Activated naive CD8-positive, alpha-beta T cell treated with anti-CD3 and anti-CD28 coated beads for 36 hours (primary cell): ENCODE data around the gene PUSL1. TPM values are rescaled to one million over a fixed set of nuclear protein-coding genes. Genes with fewer than 3 reads are reported as not detected.

Source experiments
- DNase-seq: peaks from one replicate; pipeline ENCODE4 v3.0.0; 2021
- H3K27ac Mint-ChIP-seq: one replicate; pipeline ENCODE4 v1.8.0; 2022; ENCODE audit warnings: mild to moderate bottlenecking, moderate library complexity, mixed read lengths
- H3K27me3 Mint-ChIP-seq: one replicate; pipeline ENCODE4 v1.8.0; 2022; ENCODE audit warnings: mild to moderate bottlenecking, mixed read lengths
- H3K36me3 Mint-ChIP-seq: one replicate; pipeline ENCODE4 v1.8.0; 2021; ENCODE audit warnings: mild to moderate bottlenecking, mixed read lengths
- H3K4me1 Mint-ChIP-seq: one replicate; pipeline ENCODE4 v1.8.0; 2021; ENCODE audit warnings: mixed read lengths
- H3K4me3 Mint-ChIP-seq: one replicate; pipeline ENCODE4 v1.8.0; 2022; ENCODE audit warnings: mild to moderate bottlenecking, moderate library complexity, mixed read lengths
- H3K9me3 Mint-ChIP-seq: one replicate; pipeline ENCODE4 v1.8.0; 2022; ENCODE audit warnings: mixed read lengths
- total RNA-seq, 2 experiments: library from RNA; stranded (reverse); gene quantifications; one replicate each; pipeline ENCODE4 v1.2.3, GENCODE V29; 2021

PUSL1 gene
- total RNA-seq, 2 experiments from 2014 or later, result 29.6 to 30.0 TPM

- peaks cover 11% of the 10 kb centered on the region for H3K36me3 Mint-ChIP-seq
- no peaks in the 10 kb centered on the region for H3K4me1 Mint-ChIP-seq
- no peak overlapping the region for H3K27ac Mint-ChIP-seq
Observed at GRCh38 chr1:1340185-1340584, 31.8 kb downstream of the PUSL1 start.

GRCh38 chr1:1340791-1341548, 32.6 kb downstream of the PUSL1 start:
- Mint-ChIP-seq H3K9me3 (peaks cover 1% of the 10 kb centered on the region), H3K4me3 (no peak overlapping the region), H3K27me3 (no peaks in the 10 kb centered on the region), H3K27ac (no peak overlapping the region), H3K36me3 (peaks cover 11% of the 10 kb centered on the region), H3K4me1 (no peaks in the 10 kb centered on the region)
- no peak for DNase-seq

More at GRCh38 chr1:1340185-1340584, 31.8 kb downstream of the PUSL1 start:
- DNase-seq, result no peak
- no peaks in the 10 kb centered on the region for H3K27me3 Mint-ChIP-seq
- H3K4me3 Mint-ChIP-seq, result no peak overlapping the region
- peaks cover 1% of the 10 kb centered on the region for H3K9me3 Mint-ChIP-seq

- Mint-ChIP-seq H3K9me3 (peaks cover 1% of the 10 kb centered on the region), H3K36me3 (peaks cover 11% of the 10 kb centered on the region), H3K27ac (no peak overlapping the region), H3K27me3 (no peaks in the 10 kb centered on the region), H3K4me1 (no peaks in the 10 kb centered on the region), H3K4me3 (no peak overlapping the region)
- DNase-seq, result no peak
Observed at GRCh38 chr1:1341549-1342021, 33.2 kb downstream of the PUSL1 start.

GRCh38 chr1:1342061-1342562, 33.7 kb downstream of the PUSL1 start:
- Mint-ChIP-seq H3K36me3 (peaks cover 11% of the 10 kb centered on the region), H3K27me3 (no peaks in the 10 kb centered on the region), H3K27ac (no peak overlapping the region), H3K4me1 (peaks cover 2% of the 10 kb centered on the region), H3K4me3 (no peak overlapping the region), H3K9me3 (peaks cover 1% of the 10 kb centered on the region)
- no peak for DNase-seq

- DNase-seq, result no peak
- peaks cover 1% of the 10 kb centered on the region for H3K9me3 Mint-ChIP-seq
- no peak overlapping the region for H3K4me3 Mint-ChIP-seq
- no peak overlapping the region for H3K27ac Mint-ChIP-seq
- peaks cover 11% of the 10 kb centered on the region for H3K36me3 Mint-ChIP-seq
- peaks cover 5% of the 10 kb centered on the region for H3K4me1 Mint-ChIP-seq
- no peaks in the 10 kb centered on the region for H3K27me3 Mint-ChIP-seq
Observed at GRCh38 chr1:1342584-1343115, 34.3 kb downstream of the PUSL1 start.

- H3K27me3 Mint-ChIP-seq, result no peaks in the 10 kb centered on the region
- H3K4me1 Mint-ChIP-seq, result peaks cover 5% of the 10 kb centered on the region
- no peak overlapping the region for H3K27ac Mint-ChIP-seq
- H3K9me3 Mint-ChIP-seq, result peaks cover 1% of the 10 kb centered on the region
- peaks cover 11% of the 10 kb centered on the region for H3K36me3 Mint-ChIP-seq
- no peak for DNase-seq
- no peak overlapping the region for H3K4me3 Mint-ChIP-seq
Observed at GRCh38 chr1:1343811-1344421, 35.5 kb downstream of the PUSL1 start.

GRCh38 chr1:1344655-1345361, 36.4 kb downstream of the PUSL1 start:
- H3K9me3 Mint-ChIP-seq, result peaks cover 1% of the 10 kb centered on the region
- H3K27me3 Mint-ChIP-seq, result no peaks in the 10 kb centered on the region
- H3K36me3 Mint-ChIP-seq, result peaks cover 11% of the 10 kb centered on the region
- peaks cover 5% of the 10 kb centered on the region for H3K4me1 Mint-ChIP-seq
- DNase-seq, result peak; percentile 55
- H3K27ac Mint-ChIP-seq, result no peak overlapping the region
- H3K4me3 Mint-ChIP-seq, result no peak overlapping the region

- H3K4me1 Mint-ChIP-seq, result peaks cover 5% of the 10 kb centered on the region
- no peak overlapping the region for H3K27ac Mint-ChIP-seq
- H3K27me3 Mint-ChIP-seq, result no peaks in the 10 kb centered on the region
- DNase-seq, result no peak
- peaks cover 1% of the 10 kb centered on the region for H3K9me3 Mint-ChIP-seq
- H3K36me3 Mint-ChIP-seq, result peaks cover 10% of the 10 kb centered on the region
- H3K4me3 Mint-ChIP-seq, result no peak overlapping the region
Observed at GRCh38 chr1:1345384-1345783, 37.0 kb downstream of the PUSL1 start.

GRCh38 chr1:1345860-1346500, 37.6 kb downstream of the PUSL1 start:
- Mint-ChIP-seq H3K36me3 (peaks cover 4% of the 10 kb centered on the region), H3K27ac (no peak overlapping the region), H3K9me3 (peaks cover 1% of the 10 kb centered on the region), H3K27me3 (no peaks in the 10 kb centered on the region), H3K4me3 (no peak overlapping the region), H3K4me1 (peaks cover 5% of the 10 kb centered on the region)
- DNase-seq, result no peak

- H3K4me1 Mint-ChIP-seq, result peaks cover 5% of the 10 kb centered on the region
- H3K27ac Mint-ChIP-seq, result no peak overlapping the region
- no peak for DNase-seq
- H3K9me3 Mint-ChIP-seq, result no peaks in the 10 kb centered on the region
- no peaks in the 10 kb centered on the region for H3K27me3 Mint-ChIP-seq
- no peaks in the 10 kb centered on the region for H3K36me3 Mint-ChIP-seq
- no peak overlapping the region for H3K4me3 Mint-ChIP-seq
Observed at GRCh38 chr1:1346501-1346890, 38.1 kb downstream of the PUSL1 start.

- DNase-seq, result no peak
- no peaks in the 10 kb centered on the region for H3K27me3 Mint-ChIP-seq
- no peaks in the 10 kb centered on the region for H3K9me3 Mint-ChIP-seq
- peaks cover 5% of the 10 kb centered on the region for H3K4me1 Mint-ChIP-seq
- peak overlapping the region; percentile 43 for H3K4me3 Mint-ChIP-seq
- no peaks in the 10 kb centered on the region for H3K36me3 Mint-ChIP-seq
- no peak overlapping the region for H3K27ac Mint-ChIP-seq
Observed at GRCh38 chr1:1347026-1347595, 38.7 kb downstream of the PUSL1 start.

GRCh38 chr1:1347663-1348419, 39.4 kb downstream of the PUSL1 start:
- no peaks in the 10 kb centered on the region for H3K36me3 Mint-ChIP-seq
- peaks cover 5% of the 10 kb centered on the region for H3K4me1 Mint-ChIP-seq
- H3K27me3 Mint-ChIP-seq, result peaks cover 5% of the 10 kb centered on the region
- DNase-seq, result no peak
- H3K9me3 Mint-ChIP-seq, result no peaks in the 10 kb centered on the region
- peak overlapping the region; percentile 80 for H3K4me3 Mint-ChIP-seq
- no peak overlapping the region for H3K27ac Mint-ChIP-seq

GRCh38 chr1:1348420-1349255, 40.2 kb downstream of the PUSL1 start:
- Mint-ChIP-seq H3K36me3 (no peaks in the 10 kb centered on the region), H3K9me3 (no peaks in the 10 kb centered on the region), H3K27me3 (peaks cover 13% of the 10 kb centered on the region), H3K4me3 (peak overlapping the region; percentile 80), H3K4me1 (peaks cover 5% of the 10 kb centered on the region), H3K27ac (no peak overlapping the region)
- no peak for DNase-seq
